Esophagus muscularis mucosa (tissue), 4 donors: ENCODE measurements around the gene ZWILCH. TPM values are rescaled to one million over a fixed set of nuclear protein-coding genes. Genes with fewer than 3 reads are reported as not detected.
"Not testable (repeated sequence)": the region's sequence is repeated elsewhere in the genome, so short reads cannot be mapped to it uniquely, and the experiment has no call there.

Experiments
- DNase-seq: peaks from one replicate; pipeline ENCODE4 v3.0.0-alpha.2; 2017; ENCODE audit errors: extremely low spot score
- H3K27ac ChIP-seq, 4 donors: fragments of 200-600 bp; sonication (generic); replicated peaks in 1 of 4; 1 replicate in 3 of 4; 2 replicates in 1 of 4; pipeline ENCODE4 v1.5.1; 2016 to 2019; ENCODE audit warnings: mild to moderate bottlenecking in 1 of 4
- H3K27me3 ChIP-seq, 4 donors: fragments of 200-600 bp; sonication (generic); one replicate each; pipeline versions ENCODE4 v1.5.1 to v1.6.0; 2016 to 2019
- H3K36me3 ChIP-seq, 4 donors: fragments of 200-600 bp; sonication (generic); one replicate each; pipeline ENCODE4 v1.5.1; 2016 to 2019
- H3K4me1 ChIP-seq, 4 donors: fragments of 200-600 bp; sonication (generic); one replicate each; pipeline ENCODE4 v1.5.1; 2016 to 2019
- H3K4me3 ChIP-seq, 4 donors: fragments of 200-600 bp; sonication (generic); 1 replicate in 2 of 4; 2 replicates in 2 of 4; pipeline ENCODE4 v1.5.1; 2016 to 2019; ENCODE audit warnings: mild to moderate bottlenecking in 4 of 4, moderate library complexity in 1 of 4
- H3K9me3 ChIP-seq, 4 donors: fragments of 200-600 bp; sonication (generic); 1 replicate in 3 of 4; 2 replicates in 1 of 4; pipeline ENCODE4 v1.5.1; 2016 to 2019
- CTCF ChIP-seq, 3 experiments: fragments of 200-600 bp in 2 of 3; fragments of 450-650 bp in 1 of 3; sonication (generic) in 2 of 3; IDR thresholded peaks; one replicate each; pipeline ENCODE4 v1.5.1; 2017 to 2019; ENCODE audit warnings: antibody characterized with exemption in 3 of 3, mild to moderate bottlenecking in 2 of 3, moderate library complexity in 1 of 3
- EP300 ChIP-seq: sonication (generic); formaldehyde crosslinking; IDR thresholded peaks from one replicate; pipeline ENCODE4 v1.6.1; 2017; ENCODE audit warnings: antibody characterized with exemption
- POLR2A ChIP-seq: fragments of 450-650 bp; IDR thresholded peaks from one replicate; pipeline ENCODE4 v1.6.1; 2017; ENCODE audit warnings: antibody characterized with exemption, moderate library complexity, mild to moderate bottlenecking, low read depth
- POLR2AphosphoS5 ChIP-seq, 2 donors: sonication (generic); formaldehyde crosslinking; IDR thresholded peaks; one replicate each; pipeline ENCODE4 v1.6.1; 2017; ENCODE audit warnings: antibody characterized with exemption in 2 of 2
- WGBS: methylation state at CpG from one replicate; pipeline ENCODE4 v1.1.5; 2018; 5-methylcytosine and 5-hydroxymethylcytosine counted together
- intact Hi-C: fragments of 100-400 bp; cut with DNase I; formaldehyde crosslinking; loops from one replicate; pipeline ENCODE4 v1.15.1; 2023
- total RNA-seq, 4 donors: library from RNA; depleted of rRNA; stranded (reverse); fragments of >200 nt; gene quantifications; one replicate each; pipeline versions ENCODE4 v1.1.0 to v1.2.1, GENCODE V29; 2016

Gene ZWILCH
- total RNA-seq, 4 donors from 2014 or later = 2.1 to 3.3 (median 2.4) TPM

GRCh38 chr15:66497502-66498455 lies 7.3 kb upstream of the ZWILCH start, which contains the start of gene SNAPC5:
Gene SNAPC5 (minus strand): TSS chr15:66497762. CDS start chr15:66497731, 31 bp downstream.
- 12% methylated on average over 30 of the region's 43 CpGs for WGBS
- H3K4me3 ChIP-seq = peak within 1 kb of the TSS; percentile 62 to 93 (median 88)

GRCh38 chr15:66498501-66499386 lies 6.4 kb upstream of the ZWILCH start:
- WGBS = 31% methylated on average over 3 of the region's 3 CpGs

More at GRCh38 chr15:66497502-66498455, 7.3 kb upstream of the ZWILCH start, which contains the start of gene SNAPC5:
- Histone ChIP-seq H3K36me3 (peaks cover 62 to 80% (median 77%) of the 10 kb centered on the region in 4 donors), H3K4me1 (peaks cover 17 to 41% (median 31%) of the 10 kb centered on the region in 4 donors), H3K27me3 (no peaks in the 10 kb centered on the region), H3K9me3 (no peaks in the 10 kb centered on the region), H3K27ac (peak within 1 kb of the TSS; percentile 83 to 92 (median 87))
- intact Hi-C loops = loop anchor here (2.0 to 10.0 kb wide), 2 partner anchors 113 to 143 kb away; partner anchors contain the start of gene TIPIN
- DNase-seq = peak; percentile 99
- peak; percentile 92 to 98 for TF ChIP-seq POLR2AphosphoS5 (IDR thresholded peaks at IDR 0.05)
- TF ChIP-seq CTCF (IDR thresholded peaks at IDR 0.05) = peak; percentile 96 to 98 (median 97)
- TF ChIP-seq POLR2A = peak; percentile 65
- no peak for TF ChIP-seq EP300

GRCh38 chr15:66500346-66500745 lies 4.8 kb upstream of the ZWILCH start:
- H3K9me3 ChIP-seq, DNase-seq, H3K4me3 ChIP-seq, H3K27ac ChIP-seq, H3K27me3 ChIP-seq, intact Hi-C loops: not testable (repeated sequence)
- peaks cover 48 to 60% (median 56%) of the 10 kb centered on the region in 4 donors for H3K36me3 ChIP-seq
- H3K4me1 ChIP-seq = peaks cover 30 to 49% (median 46%) of the 10 kb centered on the region in 4 donors
- 83% methylated on average over 7 of the region's 7 CpGs for WGBS

More at GRCh38 chr15:66498501-66499386, 6.4 kb upstream of the ZWILCH start:
- H3K9me3 ChIP-seq = no peaks in the 10 kb centered on the region
- peak overlapping the region in 3 of 4 donors; percentile 87 to 92 (median 87) for H3K27ac ChIP-seq
- peaks cover 27 to 51% (median 41%) of the 10 kb centered on the region in 4 donors for H3K4me1 ChIP-seq
- intact Hi-C loops = loop anchor here (10.0 kb wide), 1 partner anchor 144 kb away; the partner anchor contains the start of gene TIPIN
- no peak for DNase-seq
- no peaks in the 10 kb centered on the region for H3K27me3 ChIP-seq
- peaks cover 55 to 76% (median 72%) of the 10 kb centered on the region in 4 donors for H3K36me3 ChIP-seq
- TF ChIP-seq CTCF (IDR thresholded peaks at IDR 0.05) = peak in 2 of 3 experiments; percentile 34 to 35
- TF ChIP-seq EP300 = no peak
- H3K4me3 ChIP-seq = no peak overlapping the region

GRCh38 chr15:66502491-66502890 lies 2.6 kb upstream of the ZWILCH start:
- intact Hi-C loops = no loop called here
- 79% methylated on average over 10 of the region's 10 CpGs for WGBS
- no peaks in the 10 kb centered on the region for H3K27me3 ChIP-seq
- peaks cover 24 to 44% (median 38%) of the 10 kb centered on the region in 4 donors for H3K4me1 ChIP-seq
- no peak for DNase-seq
- H3K4me3 ChIP-seq = no peak overlapping the region
- peaks cover 48 to 55% (median 51%) of the 10 kb centered on the region in 4 donors for H3K36me3 ChIP-seq
- TF ChIP-seq CTCF (IDR thresholded peaks at IDR 0.05) = no peak
- TF ChIP-seq EP300 = no peak
- TF ChIP-seq POLR2A = no peak
- no peak for TF ChIP-seq POLR2AphosphoS5 (IDR thresholded peaks at IDR 0.05)
- H3K27ac ChIP-seq = no peak overlapping the region
- H3K9me3 ChIP-seq = no peaks in the 10 kb centered on the region

- H3K4me3 ChIP-seq = peak overlapping the region; percentile 83 to 96 (median 89)
- WGBS = 66% methylated on average over 13 of the region's 13 CpGs
- DNase-seq, H3K27me3 ChIP-seq, intact Hi-C loops, H3K9me3 ChIP-seq: not testable (repeated sequence)
- H3K27ac ChIP-seq = peak overlapping the region in 2 of 4 donors; percentile 90 to 91
- peaks cover 48 to 52% (median 50%) of the 10 kb centered on the region in 4 donors for H3K36me3 ChIP-seq
- peaks cover 24 to 40% (median 33%) of the 10 kb centered on the region in 4 donors for H3K4me1 ChIP-seq
Observed at GRCh38 chr15:66503041-66503648, 2.0 kb upstream of the ZWILCH start.
